IMR-90 (cell line): Measurements from ENCODE around the gene FBXW12. TPM values are rescaled to one million over a fixed set of nuclear protein-coding genes. Genes with fewer than 3 reads are reported as not detected.

Source experiments
- ATAC-seq: fragments of 200-7000 bp; cut with Tn5 transposase; 2 replicates; pipeline ENCODE4 v1.9.1; 2020; ENCODE audit warnings: low read depth, mild to moderate bottlenecking, moderate library complexity
- BruUV-seq: library from RNA; stranded (reverse); fragments of 400-500 nt; replicated peaks from 2 replicates; lab custom pipeline; 2021; lab: Mats Ljungman, UMichigan
- CTCF ChIA-PET: fragments of 300-600 bp; formaldehyde crosslinking; extraction: SDS; loops from one replicate; lab custom pipeline; 2021; ENCODE audit warnings: antibody characterized with exemption; lab: Yijun Ruan, JAX
- POLR2A ChIA-PET: fragments of 300-600 bp; sonication (Branson Sonifier 250); formaldehyde crosslinking; loops from one replicate; lab custom pipeline; 2022; ENCODE audit warnings: antibody characterized with exemption; ENCODE audit not compliant: unreplicated experiment; lab: Charles Lee
- DNase-seq: peaks from one replicate; pipeline ENCODE4 v3.0.0; 2013
- H2AFZ ChIP-seq: replicated peaks from 2 replicates; pipeline ENCODE3; 2013; ENCODE audit warnings: low read length, mild to moderate bottlenecking; ENCODE audit not compliant: poor library complexity
- H2AK5ac ChIP-seq: 2 replicates; pipeline ENCODE4 v1.6.1; 2013; ENCODE audit warnings: low read depth, low read length, inconsistent platforms
- H2AK9ac ChIP-seq: replicated peaks from 2 replicates; pipeline ENCODE3; 2013; ENCODE audit warnings: mild to moderate bottlenecking, low read depth, low read length, moderate library complexity; ENCODE audit not compliant: poor library complexity
- H2BK120ac ChIP-seq: 2 replicates; pipeline ENCODE4 v1.6.1; 2013; ENCODE audit warnings: low read depth, low read length, inconsistent platforms
- H2BK15ac ChIP-seq: 3 replicates; pipeline ENCODE4 v1.6.1; 2013; ENCODE audit warnings: low read depth, low read length, inconsistent platforms
- H2BK20ac ChIP-seq: 2 replicates; pipeline ENCODE4 v1.6.1; 2013; ENCODE audit warnings: low read depth, mild to moderate bottlenecking, inconsistent platforms, low read length, moderate library complexity
- H2BK5ac ChIP-seq: 2 replicates; pipeline ENCODE4 v1.6.1; 2013; ENCODE audit warnings: mild to moderate bottlenecking, low read depth, low read length, inconsistent platforms; ENCODE audit not compliant: poor library complexity, severe bottlenecking
- H3K14ac ChIP-seq: replicated peaks from 2 replicates; pipeline ENCODE4 v1.6.1; 2013; ENCODE audit warnings: low read depth, low read length, inconsistent platforms
- H3K18ac ChIP-seq: 2 replicates; pipeline ENCODE4 v1.6.1; 2013; ENCODE audit warnings: low read depth, low read length, control low read depth
- H3K23ac ChIP-seq: 2 replicates; pipeline ENCODE4 v1.6.1; 2013; ENCODE audit warnings: low read depth, low read length, inconsistent platforms
- H3K27ac ChIP-seq: 2 replicates; pipeline ENCODE4 v1.5.1; 2013; ENCODE audit warnings: mild to moderate bottlenecking, control low read depth, low read length; ENCODE audit not compliant: insufficient read depth
- H3K27me3 ChIP-seq: 2 replicates; pipeline ENCODE4 v1.6.1; 2013; ENCODE audit warnings: low read length; ENCODE audit not compliant: control insufficient read depth, insufficient read depth
- H3K36me3 ChIP-seq: 2 replicates; pipeline ENCODE4 v1.6.1; 2013; ENCODE audit warnings: low read length, mixed read lengths; ENCODE audit not compliant: control insufficient read depth, insufficient read depth
- H3K4ac ChIP-seq: 2 replicates; pipeline ENCODE4 v1.6.1; 2013; ENCODE audit warnings: low read depth, low read length, inconsistent platforms
- H3K4me1 ChIP-seq: 2 replicates; pipeline ENCODE4 v1.6.1; 2013; ENCODE audit warnings: low read length, mixed read lengths; ENCODE audit not compliant: control insufficient read depth, insufficient read depth
- H3K4me2 ChIP-seq: 2 replicates; pipeline ENCODE4 v1.6.1; 2013; ENCODE audit warnings: low read depth, mild to moderate bottlenecking, control low read depth, low read length, moderate library complexity
- H3K4me3 ChIP-seq: 2 replicates; pipeline ENCODE4 v1.5.1; 2013; ENCODE audit warnings: low read depth, mild to moderate bottlenecking, control low read depth, low read length, moderate library complexity; ENCODE audit not compliant: insufficient read depth
- H3K56ac ChIP-seq: 2 replicates; pipeline ENCODE4 v1.6.1; 2013; ENCODE audit warnings: low read length, inconsistent platforms; ENCODE audit not compliant: insufficient read depth; ENCODE audit errors: extremely low read depth
- H3K79me1 ChIP-seq, 2 experiments: 2 replicates each; pipeline ENCODE4 v1.6.1; 2013; ENCODE audit warnings: low read length in 2 of 2, inconsistent platforms in 1 of 2, low read depth in 1 of 2
- H3K9ac ChIP-seq: 2 replicates; pipeline ENCODE4 v1.6.1; 2013; ENCODE audit warnings: low read depth, low read length, control low read depth
- H3K9me1 ChIP-seq: 2 replicates; pipeline ENCODE4 v1.6.1; 2013; ENCODE audit warnings: low read length, inconsistent platforms; ENCODE audit not compliant: insufficient read depth
- H3K9me3 ChIP-seq: 2 replicates; pipeline ENCODE4 v1.6.1; 2013; ENCODE audit warnings: low read length; ENCODE audit not compliant: control insufficient read depth, insufficient read depth
- H4K20me1 ChIP-seq: 2 replicates; pipeline ENCODE4 v1.6.1; 2013; ENCODE audit warnings: low read length, inconsistent platforms; ENCODE audit not compliant: insufficient read depth
- H4K5ac ChIP-seq: 2 replicates; pipeline ENCODE4 v1.6.1; 2013; ENCODE audit warnings: mild to moderate bottlenecking, low read depth, low read length, control low read depth
- H4K8ac ChIP-seq, 2 experiments: 2 replicates each; pipeline ENCODE4 v1.6.1; 2013; ENCODE audit warnings: low read depth in 2 of 2, low read length in 2 of 2, control low read depth in 1 of 2, inconsistent platforms in 1 of 2
- H4K91ac ChIP-seq: 2 replicates; pipeline ENCODE4 v1.6.1; 2013; ENCODE audit warnings: low read depth, low read length, inconsistent platforms; ENCODE audit not compliant: insufficient read depth
- BHLHE40 ChIP-seq: fragments of 150-350 bp; IDR thresholded peaks from 2 replicates; pipeline ENCODE4 v1.6.1; 2016; ENCODE audit warnings: mild to moderate bottlenecking, low read depth, low read length
- CEBPB ChIP-seq: IDR thresholded peaks from 2 replicates; pipeline ENCODE4 v1.6.1; 2012; ENCODE audit warnings: low read depth, low read length, improper control_type of control experiment
- ELK1 ChIP-seq: fragments of 150-350 bp; IDR thresholded peaks from 2 replicates; pipeline ENCODE4 v1.6.1; 2016; ENCODE audit warnings: low read depth, mild to moderate bottlenecking, low read length, moderate library complexity, borderline replicate concordance
- FOS ChIP-seq: fragments of 150-350 bp; IDR thresholded peaks from 2 replicates; pipeline ENCODE4 v1.6.1; 2016; ENCODE audit warnings: low read depth, low read length
- MAFK ChIP-seq: IDR thresholded peaks from 2 replicates; pipeline ENCODE4 v1.6.1; 2012; ENCODE audit warnings: low read depth, low read length, improper control_type of control experiment
- MAZ ChIP-seq: IDR thresholded peaks from 2 replicates; pipeline ENCODE4 v1.6.1; 2012; ENCODE audit warnings: low read depth, mild to moderate bottlenecking, low read length, improper control_type of control experiment, moderate library complexity, borderline replicate concordance
- NFE2L2 ChIP-seq: fragments of 150-350 bp; IDR thresholded peaks from 2 replicates; pipeline ENCODE4 v1.6.1; 2016; ENCODE audit warnings: low read depth, mild to moderate bottlenecking, low read length
- POLR2A ChIP-seq: IDR thresholded peaks from 2 replicates; pipeline ENCODE4 v1.6.1; 2012; ENCODE audit warnings: mild to moderate bottlenecking, low read depth, low read length
- RAD21 ChIP-seq: IDR thresholded peaks from 2 replicates; pipeline ENCODE4 v1.6.1; 2012; ENCODE audit warnings: low read length, improper control_type of control experiment
- RFX5 ChIP-seq: IDR thresholded peaks from 2 replicates; pipeline ENCODE4 v1.8.0; 2012; ENCODE audit warnings: low read depth, mild to moderate bottlenecking, low read length, moderate library complexity
- SMC3 ChIP-seq: fragments of 150-350 bp; IDR thresholded peaks from 2 replicates; pipeline ENCODE4 v1.6.1; 2016; ENCODE audit warnings: low read depth, mild to moderate bottlenecking, antibody characterized with exemption, low read length, moderate library complexity
- WGBS, 2 experiments: methylation state at CpG; one replicate each; pipeline versions ENCODE4 v1.1.5 to v1.1.7; 2013; ENCODE audit warnings: missing lambda C conversion rate in 2 of 2; ENCODE audit not compliant: insufficient read length in 1 of 2; ENCODE audit errors: extremely low coverage in 2 of 2; 5-methylcytosine and 5-hydroxymethylcytosine counted together
- dilution Hi-C: fragments of 300-500 bp; cut with HindIII; formaldehyde crosslinking; loops from one replicate; pipeline ENCODE4 v1.14.3; 2018; ENCODE audit warnings: low sequenced_read_pairs; ENCODE audit not compliant: unreplicated experiment
- in situ Hi-C: fragments of 300-500 bp; cut with MboI; formaldehyde crosslinking; loops from 3 replicates; pipeline ENCODE4 v1.14.3; 2019; ENCODE audit warnings: low sequenced_read_pairs, inconsistent platforms, mixed read lengths
- intact Hi-C: fragments of 100-400 bp; cut with micrococcal nuclease; formaldehyde crosslinking; loops from 2 replicates; pipeline ENCODE4 v1.10.0; 2022
- polyA plus RNA-seq, 3 experiments: library from polyadenylated mRNA; depleted of rRNA; stranded (reverse); fragments of >200 nt; gene quantifications; 2 replicates each; pipeline ENCODE4 v1.2.3, GENCODE V29; 2012; ENCODE audit warnings: low replicate concordance in 1 of 3
- total RNA-seq: library from RNA; depleted of rRNA; stranded (reverse); fragments of >200 nt; gene quantifications from 2 replicates; pipeline ENCODE4 v1.2.3, GENCODE V29; 2012

Gene FBXW12
- total and polyA plus RNA-seq, 2 of the 4 experiments (the other 2 are of a cell fraction): not detected

DNA sequence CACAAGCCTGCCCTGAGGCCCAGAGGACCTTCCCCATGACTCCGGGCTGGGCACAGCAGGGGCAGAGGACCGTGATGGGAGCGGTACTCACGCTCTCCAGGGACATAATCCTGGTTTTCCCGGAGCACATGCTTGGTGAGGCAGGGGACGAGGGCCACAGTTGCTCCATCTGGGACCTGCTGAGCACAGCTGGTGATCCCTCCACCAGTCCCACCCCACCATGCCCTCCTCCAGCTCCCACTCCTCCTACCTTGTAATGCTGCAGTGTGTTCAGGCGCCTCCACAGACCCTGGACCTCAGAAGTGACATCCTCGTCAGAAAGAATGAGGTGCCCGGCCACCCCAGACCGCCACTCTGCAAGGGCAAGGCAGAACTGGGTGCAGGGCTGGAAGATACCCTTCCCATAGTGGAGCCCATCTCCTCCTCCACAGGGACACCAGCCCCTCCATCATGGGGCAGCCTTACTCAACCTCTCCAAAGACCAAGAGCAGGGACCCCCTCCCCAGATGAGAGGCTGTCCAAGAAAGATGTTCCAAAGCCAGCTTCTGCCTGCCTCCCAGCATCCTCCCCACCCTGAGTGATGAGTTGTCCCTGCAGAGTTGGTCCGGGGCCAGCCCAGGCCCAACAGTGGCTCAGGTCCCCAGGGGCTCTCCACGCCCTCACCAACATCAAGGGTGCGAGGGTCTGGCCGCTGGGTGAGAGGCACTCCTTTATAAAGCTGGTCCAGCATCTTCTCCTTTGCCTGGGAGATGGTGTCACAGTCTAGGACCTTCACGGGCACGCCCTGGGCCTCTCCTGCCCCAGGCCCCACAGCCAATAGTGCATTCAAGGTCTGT, 38.4 kb downstream of the FBXW12 start (continued):
- TF ChIP-seq FOS: no peak

DNA sequence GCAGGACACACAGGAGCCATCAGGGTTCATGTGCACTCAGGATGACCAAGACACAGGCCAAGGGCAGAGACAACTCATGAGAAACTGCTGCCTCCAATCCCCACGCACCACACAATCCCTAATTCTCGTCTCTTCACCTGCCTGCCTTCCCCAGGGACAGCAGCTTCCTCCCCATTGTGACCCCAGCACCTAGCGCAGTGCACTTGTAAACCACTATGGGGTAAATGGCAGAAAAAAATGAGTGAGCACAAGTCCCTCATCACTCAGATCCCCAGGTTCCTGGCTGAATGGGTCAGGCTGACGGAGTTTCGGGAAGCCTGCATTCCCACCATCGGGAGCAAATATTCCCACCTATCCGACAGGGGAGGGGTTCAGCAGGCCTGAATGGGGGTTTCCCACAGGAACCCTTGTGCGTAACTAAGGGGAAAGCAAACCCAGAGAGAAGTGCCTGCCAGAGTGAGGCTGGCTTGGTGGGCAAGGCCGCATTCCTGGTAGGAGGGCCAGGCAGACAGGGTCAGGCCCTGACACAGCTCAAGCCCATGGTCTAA, 39.1 kb downstream of the FBXW12 start:
- Histone ChIP-seq H3K9ac (no peak overlapping the region), H3K23ac (no peak overlapping the region), H2AK9ac (no peak overlapping the region), H3K9me3 (no peaks in the 10 kb centered on the region), H2BK120ac (no peak overlapping the region), H4K91ac (no peak overlapping the region), H3K4ac (no peak overlapping the region), H4K8ac (no peak overlapping the region), H4K20me1 (no peaks in the 10 kb centered on the region; the same call in 1 of the 2 replicates), H3K79me1 (no peaks in the 10 kb centered on the region), H2AK5ac (no peak overlapping the region), H3K27ac (no peak overlapping the region), H2BK20ac (no peak overlapping the region), H2BK15ac (no peak overlapping the region), H2AFZ (no peak overlapping the region), H3K4me2 (no peak overlapping the region), H3K18ac (no peak overlapping the region), H3K56ac (no peak overlapping the region), H2BK5ac (no peak overlapping the region), H3K14ac (no peak overlapping the region), H3K36me3 (peaks cover 81% of the 10 kb centered on the region), H3K4me3 (no peak overlapping the region), H3K9me1 (no peaks in the 10 kb centered on the region), H3K27me3 (no peaks in the 10 kb centered on the region), H4K5ac (no peak overlapping the region), H3K4me1 (no peaks in the 10 kb centered on the region)
- no peak for TF ChIP-seq RFX5
- TF ChIP-seq SMC3: no peak
- no peak for TF ChIP-seq NFE2L2
- TF ChIP-seq FOS: no peak
- TF ChIP-seq MAFK: no peak
- no peak for TF ChIP-seq ELK1
- TF ChIP-seq POLR2A: no peak
- TF ChIP-seq CEBPB: no peak
- no peak for TF ChIP-seq MAZ
- TF ChIP-seq RAD21: no peak
- no peak for TF ChIP-seq BHLHE40
- ATAC-seq: no peak
- ChIA-PET POLR2A (no interaction called here), CTCF (no interaction called here)
- dilution Hi-C loops (no loop called here), in situ Hi-C loops (no loop called here), intact Hi-C loops (no loop called here)
- 100% methylated on average over 2 of the region's 9 CpGs; no CpG with 5 or more reads in 1 of the 2 experiments for WGBS, 2 experiments
- BruUV-seq: no TSS peak
- DNase-seq: no peak
